A673 (cell line): ENCODE measurements around the gene FETUB. TPM values are rescaled to one million over a fixed set of nuclear protein-coding genes. Genes with fewer than 3 reads are reported as not detected.

Experiments
- BruUV-seq: library from RNA; stranded (reverse); fragments of 400-500 nt; replicated peaks from 2 replicates; lab custom pipeline; 2021; lab: Mats Ljungman, UMichigan
- CTCF ChIA-PET: fragments of 300-600 bp; sonication (Branson Sonifier 250); formaldehyde crosslinking; loops from one replicate; lab custom pipeline; 2022; ENCODE audit warnings: antibody characterized with exemption; lab: Charles Lee
- POLR2A ChIA-PET: fragments of 300-600 bp; sonication (Branson Sonifier 250); formaldehyde crosslinking; loops from one replicate; lab custom pipeline; 2022; ENCODE audit warnings: antibody characterized with exemption; ENCODE audit not compliant: low non-redundant PET; lab: Charles Lee
- DNase-seq: peaks from one replicate; pipeline ENCODE4 v3.0.0-alpha.2; 2015; ENCODE audit warnings: low spot score
- H3K27ac ChIP-seq: fragments of 200-600 bp; sonication (generic); 2 replicates; pipeline ENCODE4 v1.5.1; 2016; ENCODE audit warnings: mixed run types, low read depth, mild to moderate bottlenecking, mixed read lengths, antibody characterized with exemption, low read length; ENCODE audit not compliant: poor library complexity, severe bottlenecking
- H3K27me3 ChIP-seq: fragments of 200-600 bp; sonication (generic); replicated peaks from 2 replicates; pipeline ENCODE4 v1.6.1; 2017; ENCODE audit warnings: mixed run types, low read depth, mild to moderate bottlenecking, mixed read lengths, antibody characterized with exemption, low read length; ENCODE audit not compliant: insufficient read depth, poor library complexity
- H3K36me3 ChIP-seq: fragments of 200-600 bp; sonication (generic); 2 replicates; pipeline ENCODE4 v1.6.1; 2016; ENCODE audit warnings: mixed run types, mild to moderate bottlenecking, mixed read lengths, antibody characterized with exemption, low read length; ENCODE audit not compliant: insufficient read depth, poor library complexity, severe bottlenecking
- H3K4me1 ChIP-seq: fragments of 200-600 bp; sonication (generic); 2 replicates; pipeline ENCODE4 v1.6.1; 2017; ENCODE audit warnings: mixed run types, mild to moderate bottlenecking, mixed read lengths, antibody characterized with exemption, low read length; ENCODE audit not compliant: insufficient read depth, poor library complexity, severe bottlenecking
- H3K4me3 ChIP-seq: fragments of 200-600 bp; sonication (generic); 2 replicates; pipeline ENCODE4 v1.5.1; 2016; ENCODE audit warnings: low read depth, mixed run types, mild to moderate bottlenecking, mixed read lengths, low read length; ENCODE audit not compliant: poor library complexity, severe bottlenecking
- H3K9me3 ChIP-seq: fragments of 200-600 bp; sonication (generic); 2 replicates; pipeline ENCODE4 v1.6.1; 2016; ENCODE audit warnings: mixed run types, low read depth, mild to moderate bottlenecking, mixed read lengths, antibody characterized with exemption, low read length; ENCODE audit not compliant: poor library complexity, severe bottlenecking
- CTCF ChIP-seq: fragments of 300-800, 200-600 bp; sonication (generic); conservative IDR thresholded peaks from 2 replicates; pipeline ENCODE4 v1.5.1; 2017; ENCODE audit warnings: low read depth, mild to moderate bottlenecking, antibody characterized with exemption, low read length, moderate library complexity, mixed read lengths
- EZH2 ChIP-seq: fragments of 200-600 bp; sonication (generic); IDR thresholded peaks from 2 replicates; pipeline ENCODE4 v1.6.1; 2017; ENCODE audit warnings: borderline replicate concordance, low read depth, mild to moderate bottlenecking, mixed read lengths, antibody characterized with exemption, low read length; ENCODE audit not compliant: poor library complexity, severe bottlenecking
- intact Hi-C: fragments of 100-400 bp; cut with micrococcal nuclease; formaldehyde crosslinking; loops from one replicate; pipeline ENCODE4 v1.10.0; 2022; ENCODE audit not compliant: unreplicated experiment
- total RNA-seq: library from RNA; stranded (reverse); gene quantifications from 2 replicates; pipeline ENCODE4 v1.2.3, GENCODE V29; 2021

FETUB gene
- total RNA-seq, 1 experiment from 2014 or later = not detected

- DNase-seq = no peak
- CTCF ChIA-PET = no interaction called here
- no peak for TF ChIP-seq CTCF
- TF ChIP-seq EZH2 = no peak
- intact Hi-C loops = loop anchor here (5.0 to 10.0 kb wide), 2 partner anchors 165 to 342 kb away; partner anchors contain the start of gene EIF4A2
- H3K4me3 ChIP-seq = no peak overlapping the region
- H3K27me3 ChIP-seq = peaks cover 3% of the 10 kb centered on the region
- H3K36me3 ChIP-seq = no peaks in the 10 kb centered on the region
- no TSS peak for BruUV-seq
- no peaks in the 10 kb centered on the region for H3K9me3 ChIP-seq
- H3K4me1 ChIP-seq = peaks cover 12% of the 10 kb centered on the region
- H3K27ac ChIP-seq = no peak overlapping the region
- POLR2A ChIA-PET = no interaction called here
Measured at GRCh38 chr3:186619787-186620212, 20.4 kb upstream of the FETUB start.

- CTCF ChIA-PET = no interaction called here
- DNase-seq = no peak
- TF ChIP-seq EZH2 (no peak), CTCF (no peak)
- intact Hi-C loops = no loop called here
- Histone ChIP-seq H3K27ac (no peak overlapping the region), H3K4me3 (no peak overlapping the region), H3K4me1 (peaks cover 6% of the 10 kb centered on the region), H3K9me3 (no peaks in the 10 kb centered on the region), H3K36me3 (no peaks in the 10 kb centered on the region), H3K27me3 (peaks cover 3% of the 10 kb centered on the region)
- BruUV-seq = no TSS peak
- POLR2A ChIA-PET = no interaction called here
Measured at GRCh38 chr3:186620213-186621092, 19.7 kb upstream of the FETUB start.

DNA sequence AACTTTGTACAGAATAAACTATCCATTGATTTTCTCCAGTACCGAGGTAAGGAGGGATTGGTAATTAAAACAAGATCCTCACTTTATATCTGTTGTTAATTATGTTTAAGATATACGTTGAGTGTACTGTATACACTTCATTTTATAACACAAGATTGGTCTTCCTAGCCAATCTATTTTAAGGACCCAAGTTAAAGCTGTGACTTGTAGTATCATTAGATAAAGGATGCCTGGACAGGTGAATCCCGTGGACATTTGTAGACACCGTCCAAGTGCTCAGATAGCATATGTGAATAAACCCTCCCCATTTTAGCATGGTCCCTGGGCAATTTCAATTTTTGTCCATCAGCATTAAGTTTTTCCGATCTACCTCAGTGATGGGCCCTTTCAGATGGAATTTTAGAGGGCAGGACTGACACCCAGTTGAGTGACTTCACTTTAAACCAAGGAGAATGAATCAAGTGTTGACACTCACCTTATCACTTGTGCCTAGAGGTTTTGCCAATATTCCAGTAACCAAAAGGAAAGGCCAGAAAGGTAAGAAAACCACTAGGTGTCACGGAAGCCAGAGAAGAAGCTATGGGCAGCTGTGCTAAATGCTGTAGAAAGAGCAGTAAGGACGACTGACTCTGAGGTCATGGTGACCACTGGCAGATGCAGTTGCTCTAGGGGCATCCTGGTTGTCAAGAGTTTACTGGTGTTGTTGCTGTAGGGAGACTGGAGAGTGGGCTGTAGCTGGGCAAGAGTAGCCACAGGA, 18.1 kb upstream of the FETUB start:
- Histone ChIP-seq H3K4me3 (no peak overlapping the region), H3K4me1 (no peaks in the 10 kb centered on the region), H3K27ac (no peak overlapping the region), H3K27me3 (peaks cover 3% of the 10 kb centered on the region), H3K9me3 (no peaks in the 10 kb centered on the region), H3K36me3 (no peaks in the 10 kb centered on the region)
- POLR2A ChIA-PET = no interaction called here
- CTCF ChIA-PET = no interaction called here
- TF ChIP-seq CTCF = no peak
- intact Hi-C loops = no loop called here
- no TSS peak for BruUV-seq
- DNase-seq = no peak
